OCI-LY3 (cell line): ENCODE data around the gene PKDREJ.

Experiments
- CTCF ChIP-seq: fragments of 200-600, 300-600 bp; sonication (generic); IDR thresholded peaks from 2 replicates; pipeline ENCODE4 v1.5.1; 2014; ENCODE audit warnings: antibody characterized with exemption, low read length, low read depth
- EZH2phosphoT487 ChIP-seq: fragments of 200-600 bp; shearing (Covaris generic); IDR thresholded peaks from 2 replicates; pipeline ENCODE4 v1.6.1; 2018; ENCODE audit warnings: antibody characterized with exemption, mixed run types, low read depth

GRCh38 chr22:46294784-46295183 lies 31.6 kb upstream of the PKDREJ start:
- no peak for TF ChIP-seq CTCF
- no peak for TF ChIP-seq EZH2phosphoT487
